ENCODE results near the gene LAMB2.

Gene LAMB2

GRCh38 chr3:49132437-49133225 lies at the start of gene LAMB2:
Gene LAMB2 (minus strand): TSS chr3:49133050. CDS start chr3:49132867, 183 bp downstream.
- DNase-seq (ENCODE audit: low read depth in 2 of 2): peak; percentile 35 to 40

- DNase-seq (ENCODE audit: low read depth in 2 of 2): no peak
Observed at GRCh38 chr3:49181351-49181750, 48.5 kb upstream of the LAMB2 start.

DNA sequence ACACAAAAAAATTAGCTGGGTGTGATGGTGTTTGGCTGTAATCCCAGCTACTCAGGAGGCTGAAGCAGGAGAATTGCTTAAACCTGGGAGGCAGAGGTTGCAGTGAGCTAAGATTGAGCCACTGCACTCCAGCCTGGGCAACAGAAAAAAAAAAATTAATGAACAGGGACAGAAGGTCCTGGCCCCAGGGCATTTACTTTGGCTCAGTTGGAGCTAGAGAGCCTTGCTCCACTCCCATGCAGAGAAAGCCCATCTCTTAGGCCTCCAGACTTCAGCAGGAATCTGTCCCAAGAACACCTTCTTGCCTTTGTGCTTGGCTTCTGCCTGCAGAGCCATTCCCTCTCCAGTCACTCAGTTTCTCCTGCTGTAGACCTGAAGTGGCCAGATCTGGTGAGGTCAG lies 47.3 kb upstream of the LAMB2 start:
- DNase-seq (ENCODE audit: low read depth in 2 of 2): no peak

DNA sequence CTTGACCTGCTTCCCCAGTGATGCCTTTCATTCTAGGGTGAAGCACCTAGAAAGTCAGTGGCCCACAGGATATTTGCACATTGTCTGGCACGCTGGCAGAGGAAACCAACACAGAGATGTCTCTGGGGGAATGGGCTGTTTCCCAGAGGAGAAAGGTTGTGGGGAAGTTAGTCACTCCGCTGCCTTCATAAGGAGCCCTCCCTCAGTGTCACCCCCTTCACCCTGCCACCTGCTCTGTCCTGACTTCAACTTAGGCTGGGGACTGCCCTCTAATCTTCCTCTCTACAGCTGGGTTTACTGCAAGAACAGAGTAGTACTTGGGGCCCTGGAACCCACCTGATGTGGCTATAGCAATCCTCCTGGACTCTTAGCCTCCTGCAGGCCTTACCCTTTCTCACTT lies 44.2 kb upstream of the LAMB2 start:
- no peak for DNase-seq (ENCODE audit: low read depth in 2 of 2)

GRCh38 chr3:49175530-49175929 lies 42.7 kb upstream of the LAMB2 start:
- no peak for DNase-seq (ENCODE audit: low read depth in 2 of 2)

DNA sequence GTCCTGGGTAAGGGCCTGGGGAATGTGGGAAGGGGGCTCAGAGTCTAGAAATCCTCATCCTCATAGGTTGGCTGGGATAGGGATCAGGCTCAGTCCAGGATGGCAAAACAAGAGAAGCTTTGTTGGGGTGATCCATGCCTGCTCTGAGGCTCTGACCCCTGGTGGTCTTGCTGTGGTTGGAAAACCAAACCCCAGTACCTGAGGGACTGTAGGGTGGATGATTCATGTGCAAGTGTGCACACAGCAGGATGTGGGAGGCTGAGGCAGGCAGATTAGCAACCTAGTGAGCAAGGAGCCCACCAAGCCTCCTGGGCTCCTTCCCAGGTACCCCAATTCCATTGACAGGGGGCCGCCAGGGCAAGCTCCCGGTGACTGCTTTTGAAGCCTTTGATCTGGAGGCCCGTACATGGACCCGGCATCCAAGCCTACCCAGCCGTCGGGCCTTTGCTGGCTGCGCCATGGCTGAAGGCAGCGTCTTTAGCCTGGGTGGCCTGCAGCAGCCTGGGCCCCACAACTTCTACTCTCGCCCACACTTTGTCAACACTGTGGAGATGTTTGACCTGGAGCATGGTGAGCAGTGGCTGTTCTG lies 41.6 kb upstream of the LAMB2 start:
- no peak for DNase-seq (ENCODE audit: low read depth in 2 of 2)

DNA sequence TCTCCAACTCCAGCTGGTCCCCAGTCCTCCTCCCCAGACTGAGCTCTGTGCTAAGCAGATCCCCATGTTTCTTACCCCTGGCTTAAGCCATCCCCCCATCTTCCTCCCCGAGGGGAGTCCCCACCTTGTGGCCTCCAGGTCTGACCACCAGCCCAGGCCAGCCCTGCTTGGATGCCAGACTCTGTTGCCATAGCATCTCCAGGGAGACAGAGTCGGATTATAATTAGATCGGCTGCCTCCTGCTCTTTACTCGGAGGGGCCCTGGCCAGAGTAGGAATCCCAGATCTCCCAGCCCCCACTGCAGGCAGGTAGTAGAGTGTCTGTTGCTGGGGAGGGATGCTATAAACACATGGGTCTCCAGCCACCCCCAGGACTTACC lies 40.9 kb upstream of the LAMB2 start:
- no peak for DNase-seq (ENCODE audit: low read depth in 2 of 2)

GRCh38 chr3:49173116-49173791 lies 40.4 kb upstream of the LAMB2 start:
- DNase-seq (ENCODE audit: low read depth in 2 of 2): peak in 1 of 2 experiments; percentile 7

GRCh38 chr3:49172551-49173041 lies 39.7 kb upstream of the LAMB2 start:
- DNase-seq (ENCODE audit: low read depth in 2 of 2): no peak

DNA sequence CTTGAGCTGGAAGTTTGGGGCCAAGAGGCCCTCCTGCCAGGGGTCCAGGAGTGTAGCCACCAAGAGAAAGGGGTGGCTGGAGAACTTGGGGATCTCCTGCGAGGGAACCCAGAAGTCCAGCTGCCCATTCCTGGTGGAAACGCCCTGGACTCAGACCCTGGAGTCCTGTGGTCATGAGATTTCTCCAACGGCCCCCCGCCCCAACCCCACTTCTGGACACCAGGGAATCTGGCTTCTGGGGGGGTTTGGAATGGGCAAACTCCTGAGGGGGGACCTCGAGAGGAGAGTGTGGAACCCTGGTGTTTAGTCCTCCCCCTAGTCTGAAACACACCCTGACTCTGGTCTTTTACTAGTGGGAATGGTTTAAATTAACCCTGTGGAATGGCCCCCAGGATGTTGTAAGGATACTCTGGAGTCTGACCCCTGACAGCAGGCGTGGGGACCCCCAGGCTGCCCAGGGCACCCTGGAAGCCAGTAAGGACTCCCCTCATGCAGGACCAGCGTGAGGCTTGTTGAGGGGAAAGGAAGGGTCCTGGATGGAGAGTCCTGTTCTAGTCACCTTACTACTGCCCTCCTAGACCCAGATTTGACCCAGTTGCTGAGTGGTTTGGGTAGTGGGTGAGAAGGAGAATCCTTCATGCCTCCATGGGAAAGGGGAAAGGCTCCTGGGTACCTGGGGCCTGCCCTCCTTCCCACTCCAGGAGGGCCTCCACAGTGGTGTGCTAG lies 39.1 kb upstream of the LAMB2 start:
- DNase-seq (ENCODE audit: low read depth in 2 of 2): no peak

DNA sequence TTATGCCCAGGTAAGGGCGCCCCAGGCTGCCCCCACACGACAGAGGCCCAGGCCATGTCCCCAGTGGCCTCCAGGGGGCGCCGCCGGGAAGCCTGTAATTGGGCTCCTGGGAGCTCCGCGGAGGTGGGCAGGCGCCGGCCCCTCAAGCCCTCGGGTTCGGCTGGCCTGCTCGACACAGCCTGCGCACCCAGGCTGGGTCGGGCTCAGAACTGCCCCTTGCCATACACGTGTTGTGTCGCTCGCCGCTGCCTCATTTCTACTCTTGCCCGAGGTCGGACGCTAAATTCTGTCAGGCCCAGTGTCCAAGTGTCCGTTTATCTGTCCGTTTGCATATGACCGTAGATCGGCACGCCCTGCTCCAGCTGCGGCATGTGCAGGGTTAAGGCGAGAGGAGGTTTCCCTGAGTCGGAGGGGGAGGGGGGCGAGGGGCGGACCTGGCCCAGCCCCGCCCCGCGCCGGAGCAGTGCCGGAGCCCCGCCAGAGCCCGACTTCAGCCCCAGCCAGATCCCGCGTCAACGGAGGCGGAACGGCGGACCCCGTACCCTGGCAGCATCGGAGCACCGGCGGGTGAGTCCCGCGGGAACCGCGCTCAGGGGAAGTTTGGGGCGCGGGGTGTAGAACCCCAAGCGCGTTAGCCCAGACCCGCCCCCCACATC lies 38.4 kb upstream of the LAMB2 start, which contains the start of gene KLHDC8B:
TSS of gene KLHDC8B (plus strand) at position 480 of the 656 bp plus-strand sequence. CDS start 1,172 bp downstream, outside the sequence.
- peak; percentile 47 to 52 for DNase-seq (ENCODE audit: low read depth in 2 of 2)

GRCh38 chr3:49170744-49171118 lies 37.9 kb upstream of the LAMB2 start:
- DNase-seq (ENCODE audit: low read depth in 2 of 2): no peak

- no peak for DNase-seq (ENCODE audit: low read depth in 2 of 2)
Observed at GRCh38 chr3:49166752-49167556, 34.1 kb upstream of the LAMB2 start.

- DNase-seq (ENCODE audit: low read depth in 2 of 2): peak; percentile 29 to 33
Observed at GRCh38 chr3:49165771-49166751, 33.2 kb upstream of the LAMB2 start, which contains the start of gene CCDC71. Gene CCDC71 (minus strand): TSS chr3:49166331. CDS start chr3:49164208, 2,123 bp downstream.

DNA sequence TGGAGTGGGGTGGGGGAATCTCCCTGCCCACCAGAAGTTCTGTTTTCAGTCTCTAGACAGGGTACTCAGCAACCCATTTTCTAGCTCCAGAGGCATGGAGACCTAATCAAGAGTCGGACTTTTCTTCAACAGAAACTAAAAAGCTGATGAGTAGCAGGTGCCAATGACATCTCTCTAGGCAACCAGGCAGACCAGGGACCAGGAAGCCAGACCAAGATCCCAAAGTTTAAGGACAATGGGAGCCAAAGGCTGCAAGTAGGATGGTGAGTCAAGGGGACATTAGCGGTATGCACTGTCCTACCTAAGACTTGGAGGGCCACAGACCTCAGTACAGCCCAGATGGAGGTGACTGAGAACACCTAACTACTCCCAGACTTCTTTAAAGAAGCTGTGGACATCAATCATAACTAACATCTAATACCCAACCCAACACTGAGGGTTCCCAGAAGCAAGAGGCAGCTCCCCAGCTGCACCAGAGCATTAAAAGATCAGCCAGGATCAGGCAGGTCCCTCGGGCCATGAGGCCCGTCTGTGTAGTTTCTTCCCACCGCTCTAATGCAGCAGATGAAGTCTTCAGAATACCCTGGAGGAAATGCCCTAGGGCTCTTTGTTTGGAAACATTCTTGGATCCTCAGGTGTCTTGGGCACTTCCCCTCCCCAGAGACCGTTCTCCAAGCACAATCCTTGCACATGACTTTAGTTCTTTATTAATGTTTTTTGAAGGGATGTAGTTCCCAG lies 32.3 kb upstream of the LAMB2 start:
- DNase-seq (ENCODE audit: low read depth in 2 of 2): no peak

- DNase-seq (ENCODE audit: low read depth in 2 of 2): no peak
Observed at GRCh38 chr3:49163609-49164008, 30.8 kb upstream of the LAMB2 start.

GRCh38 chr3:49162751-49163419 lies 30.0 kb upstream of the LAMB2 start:
- DNase-seq (ENCODE audit: low read depth in 2 of 2): no peak
